Measurements from ENCODE around the gene PRR16. TPM values are rescaled to one million over a fixed set of nuclear protein-coding genes. Genes with fewer than 3 reads are reported as not detected.

The PRR16 gene
- total RNA-seq, 2 donors from 2014 or later: 1.2 to 1.4 TPM

- Histone ChIP-seq H3K4me1 (no peaks in the 10 kb centered on the region), H3K9me3 (no peaks in the 10 kb centered on the region), H3K36me3 (no peaks in the 10 kb centered on the region), H3K9ac (ENCODE audit: low read depth in 2 of 2, low read length in 2 of 2) (no peak overlapping the region), H3K4me3 (no peak overlapping the region), H3K27me3 (no peaks in the 10 kb centered on the region), H3K27ac (no peak overlapping the region)
- intact Hi-C loops (cut with DNase I): no loop called here
- TF ChIP-seq, protein P1, sequence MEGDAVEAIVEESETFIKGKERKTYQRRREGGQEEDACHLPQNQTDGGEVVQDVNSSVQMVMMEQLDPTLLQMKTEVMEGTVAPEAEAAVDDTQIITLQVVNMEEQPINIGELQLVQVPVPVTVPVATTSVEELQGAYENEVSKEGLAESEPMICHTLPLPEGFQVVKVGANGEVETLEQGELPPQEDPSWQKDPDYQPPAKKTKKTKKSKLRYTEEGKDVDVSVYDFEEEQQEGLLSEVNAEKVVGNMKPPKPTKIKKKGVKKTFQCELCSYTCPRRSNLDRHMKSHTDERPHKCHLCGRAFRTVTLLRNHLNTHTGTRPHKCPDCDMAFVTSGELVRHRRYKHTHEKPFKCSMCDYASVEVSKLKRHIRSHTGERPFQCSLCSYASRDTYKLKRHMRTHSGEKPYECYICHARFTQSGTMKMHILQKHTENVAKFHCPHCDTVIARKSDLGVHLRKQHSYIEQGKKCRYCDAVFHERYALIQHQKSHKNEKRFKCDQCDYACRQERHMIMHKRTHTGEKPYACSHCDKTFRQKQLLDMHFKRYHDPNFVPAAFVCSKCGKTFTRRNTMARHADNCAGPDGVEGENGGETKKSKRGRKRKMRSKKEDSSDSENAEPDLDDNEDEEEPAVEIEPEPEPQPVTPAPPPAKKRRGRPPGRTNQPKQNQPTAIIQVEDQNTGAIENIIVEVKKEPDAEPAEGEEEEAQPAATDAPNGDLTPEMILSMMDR (IDR thresholded peaks at IDR 0.05): no peak
- DNase-seq: no peak
These were observed 168.3 kb downstream of the PRR16 start for GRCh38 chr5:120632430-120632829.

DNA sequence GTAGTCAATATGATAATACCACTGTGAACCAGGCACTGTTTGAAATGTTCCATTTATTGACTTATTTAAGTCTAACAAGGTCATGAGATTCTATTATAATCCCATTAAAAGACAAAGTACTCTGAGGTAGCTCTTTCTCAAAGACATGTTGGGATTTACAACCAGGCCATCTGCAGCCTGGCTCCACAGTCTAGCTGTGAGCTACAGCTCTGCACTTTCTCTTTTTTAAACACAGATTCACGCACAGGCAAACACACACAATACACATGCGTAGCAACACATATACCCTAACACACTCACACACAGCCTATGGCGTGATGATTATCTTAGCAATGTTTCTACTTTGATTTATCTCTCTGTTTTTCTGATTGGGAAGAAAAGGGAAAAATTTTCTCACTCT is 174.3 kb downstream of the PRR16 start:
- DNase-seq: no peak
- TF ChIP-seq, protein P1 (IDR thresholded peaks at IDR 0.05): no peak
- H3K9me3 ChIP-seq: no peaks in the 10 kb centered on the region
- H3K27me3 ChIP-seq: no peaks in the 10 kb centered on the region
- H3K36me3 ChIP-seq: no peaks in the 10 kb centered on the region
- H3K4me3 ChIP-seq: no peak overlapping the region
- no peaks in the 10 kb centered on the region for H3K4me1 ChIP-seq
- intact Hi-C loops (cut with DNase I): no loop called here
- H3K27ac ChIP-seq: no peak overlapping the region
- H3K9ac ChIP-seq (ENCODE audit: low read depth in 2 of 2, low read length in 2 of 2): no peak overlapping the region

- DNase-seq: no peak
- no peaks in the 10 kb centered on the region for H3K36me3 ChIP-seq
- H3K4me3 ChIP-seq: no peak overlapping the region
- H3K9ac ChIP-seq (ENCODE audit: low read depth in 2 of 2, low read length in 2 of 2): no peak overlapping the region
- TF ChIP-seq, protein P1 (IDR thresholded peaks at IDR 0.05): no peak
- no peaks in the 10 kb centered on the region for H3K27me3 ChIP-seq
- intact Hi-C loops (cut with DNase I): no loop called here
- H3K27ac ChIP-seq: no peak overlapping the region
- H3K4me1 ChIP-seq: no peaks in the 10 kb centered on the region
- H3K9me3 ChIP-seq: no peaks in the 10 kb centered on the region
These were observed 176.7 kb downstream of the PRR16 start for GRCh38 chr5:120640778-120641177.

DNA sequence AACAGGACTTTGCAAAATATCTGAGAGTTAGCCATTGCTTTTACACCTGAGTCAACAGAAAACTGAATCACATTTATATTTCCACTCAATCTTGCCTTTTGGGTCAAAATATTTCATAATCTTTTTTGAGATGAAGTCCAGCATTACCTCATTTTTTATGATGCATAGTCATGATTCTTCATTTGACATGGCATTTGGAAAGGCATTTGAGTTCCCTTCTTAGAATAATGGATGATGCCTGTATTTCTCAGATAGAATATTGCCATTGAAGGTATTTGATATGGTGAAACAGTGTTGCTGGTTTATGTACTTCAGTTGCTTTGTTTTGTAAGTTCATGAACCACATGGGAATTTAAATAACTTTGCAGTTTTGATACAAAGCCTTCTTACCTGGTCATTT is 180.4 kb downstream of the PRR16 start:
- TF ChIP-seq, protein P1 (IDR thresholded peaks at IDR 0.05): no peak
- H3K36me3 ChIP-seq: no peaks in the 10 kb centered on the region

GRCh38 chr5:120655828-120656435 is 191.8 kb downstream of the PRR16 start:
- no peak overlapping the region for H3K9ac ChIP-seq (ENCODE audit: low read depth in 2 of 2, low read length in 2 of 2)
- no peaks in the 10 kb centered on the region for H3K9me3 ChIP-seq
- H3K36me3 ChIP-seq: no peaks in the 10 kb centered on the region
- no peaks in the 10 kb centered on the region for H3K4me1 ChIP-seq
- H3K27ac ChIP-seq: no peak overlapping the region
- intact Hi-C loops (cut with DNase I): no loop called here
- TF ChIP-seq, protein P1 (IDR thresholded peaks at IDR 0.05): peak; percentile 44
- peak; percentile 36 for DNase-seq
- H3K4me3 ChIP-seq: no peak overlapping the region
- no peaks in the 10 kb centered on the region for H3K27me3 ChIP-seq

More for the DNA sequence above, 180.4 kb downstream of the PRR16 start:
- H3K4me1 ChIP-seq: no peaks in the 10 kb centered on the region
- H3K9me3 ChIP-seq: no peaks in the 10 kb centered on the region
- H3K27ac ChIP-seq: no peak overlapping the region
- intact Hi-C loops (cut with DNase I): no loop called here
- H3K27me3 ChIP-seq: no peaks in the 10 kb centered on the region
- DNase-seq: no peak
- no peak overlapping the region for H3K4me3 ChIP-seq
- no peak overlapping the region for H3K9ac ChIP-seq (ENCODE audit: low read depth in 2 of 2, low read length in 2 of 2)

Measured in colonic mucosa (tissue), 4 donors.